T-cell (primary cell): ENCODE measurements around the gene CDK6. TPM values are rescaled to one million over a fixed set of nuclear protein-coding genes. Genes with fewer than 3 reads are reported as not detected.

Experiments
- ATAC-seq, 4 experiments: fragments of 200-7000 bp in 3 of 4; fragments of 150-1000 bp in 1 of 4; cut with Tn5 transposase; replicated peaks in 1 of 4; 1 replicate in 3 of 4; 2 replicates in 1 of 4; pipeline ENCODE4 v1.10.0; 2021; ENCODE audit warnings: moderate library complexity in 3 of 4, mild to moderate bottlenecking in 2 of 4, moderate number of reproducible peaks in 1 of 4
- CTCF ChIA-PET, 2 donors: fragments of 300-600 bp; sonication (Branson Sonifier 250); formaldehyde crosslinking; loops; one replicate each; lab custom pipeline; 2022; ENCODE audit warnings: antibody characterized with exemption in 2 of 2; lab: Charles Lee
- POLR2A ChIA-PET, 2 donors: fragments of 300-600 bp; sonication (Branson Sonifier 250); formaldehyde crosslinking; loops; one replicate each; lab custom pipeline; 2022; ENCODE audit warnings: antibody characterized with exemption in 2 of 2; lab: Charles Lee
- DNase-seq, 35 experiments: peaks; one replicate each; pipeline versions ENCODE4 v3.0.0 to v3.0.0-alpha.2; 2013 to 2023
- H3K27ac ChIP-seq: one replicate; pipeline ENCODE4 v1.5.1; 2013; ENCODE audit warnings: low read length
- H3K27me3 ChIP-seq, 2 experiments: replicated peaks in 1 of 2; 1 replicate in 1 of 2; 2 replicates in 1 of 2; pipeline versions ENCODE4 v1.6.1 to v1.7.0; 2013; ENCODE audit warnings: low read length in 1 of 2, mixed read lengths in 1 of 2; ENCODE audit not compliant: control insufficient read depth in 2 of 2, insufficient read depth in 2 of 2; ENCODE audit errors: extremely low read depth in 1 of 2
- H3K36me3 ChIP-seq, 2 donors: 1 replicate in 1 of 2; 2 replicates in 1 of 2; pipeline versions ENCODE4 v1.6.1 to v1.7.0; 2013; ENCODE audit warnings: low read length in 1 of 2; ENCODE audit not compliant: control insufficient read depth in 2 of 2, insufficient read depth in 1 of 2; ENCODE audit errors: extremely low read depth in 1 of 2
- H3K4me1 ChIP-seq, 2 experiments: 1 replicate in 1 of 2; 2 replicates in 1 of 2; pipeline versions ENCODE4 v1.6.1 to v1.7.0; 2013; ENCODE audit warnings: low read length in 2 of 2, mixed read lengths in 1 of 2; ENCODE audit not compliant: insufficient read depth in 2 of 2, control insufficient read depth in 1 of 2; ENCODE audit errors: extremely low read depth in 1 of 2
- H3K4me3 ChIP-seq, 2 donors: 1 replicate in 1 of 2; 2 replicates in 1 of 2; pipeline versions ENCODE4 v1.5.1 to v1.7.0; 2013; ENCODE audit warnings: mild to moderate bottlenecking in 2 of 2, low read length in 1 of 2, moderate library complexity in 1 of 2; ENCODE audit not compliant: control insufficient read depth in 1 of 2; ENCODE audit errors: extremely low read depth in 1 of 2
- H3K9me3 ChIP-seq: 2 replicates; pipeline ENCODE4 v1.7.0; 2013
- H3K27ac Mint-ChIP-seq, 2 donors: one replicate each; pipeline ENCODE4 v1.8.0; 2020 to 2021; ENCODE audit warnings: mild to moderate bottlenecking in 2 of 2, mixed read lengths in 2 of 2
- H3K27me3 Mint-ChIP-seq, 2 donors: one replicate each; pipeline ENCODE4 v1.8.0; 2021 to 2022; ENCODE audit warnings: mixed read lengths in 2 of 2
- H3K36me3 Mint-ChIP-seq: one replicate; pipeline ENCODE4 v1.8.0; 2021; ENCODE audit warnings: mixed read lengths
- H3K4me1 Mint-ChIP-seq, 3 donors: one replicate each; pipeline ENCODE4 v1.8.0; 2020 to 2022; ENCODE audit warnings: mixed read lengths in 3 of 3, mild to moderate bottlenecking in 1 of 3
- H3K4me3 Mint-ChIP-seq, 3 donors: one replicate each; pipeline ENCODE4 v1.8.0; 2020 to 2022; ENCODE audit warnings: mild to moderate bottlenecking in 3 of 3, mixed read lengths in 3 of 3, moderate library complexity in 3 of 3
- H3K9me3 Mint-ChIP-seq, 3 donors: one replicate each; pipeline ENCODE4 v1.8.0; 2020 to 2022; ENCODE audit warnings: mixed read lengths in 3 of 3
- WGBS: methylation state at CpG from one replicate; pipeline ENCODE4 v1.1.5; 2013; ENCODE audit warnings: missing lambda C conversion rate; ENCODE audit not compliant: insufficient coverage; 5-methylcytosine and 5-hydroxymethylcytosine counted together
- total RNA-seq, 35 experiments: library from RNA in 6 of 35; stranded (reverse) in 6 of 35; fragments of 120-200 nt in 1 of 35; gene quantifications; one replicate each; pipeline versions ENCODE4 v1.2.1 to v1.2.4 and lab custom pipeline; 2013 to 2026

Gene CDK6
- total RNA-seq, 5 donors from 2014 or later (not counting 1 experiment from before 2014, with no cell fraction given), result 29.8 to 107 (median 43.9) TPM

DNA sequence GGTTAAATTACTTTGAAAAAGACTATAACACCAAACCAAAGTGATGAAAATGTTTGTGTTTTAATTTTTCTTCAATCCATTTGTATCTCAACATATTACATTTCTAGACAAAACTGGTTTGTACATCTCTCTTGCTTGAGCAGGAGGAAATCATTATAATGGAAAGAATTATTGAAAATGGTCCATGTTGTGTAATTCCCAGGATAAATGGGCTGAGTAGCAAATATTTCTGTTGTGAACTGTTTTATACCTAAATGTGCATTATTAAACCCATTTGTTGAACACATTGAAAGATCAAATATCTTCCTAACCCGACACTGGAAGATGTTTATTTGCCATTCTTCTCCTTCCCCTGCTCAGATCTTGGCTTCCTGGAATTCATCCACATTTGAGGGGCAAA, 14.1 kb upstream of the CDK6 start:
- H3K36me3 ChIP-seq, result no peaks in the 10 kb centered on the region
- ChIA-PET POLR2A (no interaction called here), CTCF (no interaction called here)
- no peak overlapping the region for H3K4me3 Mint-ChIP-seq
- no peak overlapping the region for H3K27ac Mint-ChIP-seq
- peaks cover 6% of the 10 kb centered on the region in 2 donors for H3K27me3 Mint-ChIP-seq
- H3K4me1 Mint-ChIP-seq, result peaks cover 4 to 17% (median 6%) of the 10 kb centered on the region in 3 donors
- H3K36me3 Mint-ChIP-seq, result no peaks in the 10 kb centered on the region
- H3K27ac ChIP-seq, result no peak overlapping the region
- no peak overlapping the region for H3K4me3 ChIP-seq
- H3K9me3 ChIP-seq, result no peaks in the 10 kb centered on the region
- no peaks in the 10 kb centered on the region for H3K9me3 Mint-ChIP-seq
- H3K4me1 ChIP-seq, result peaks cover 0 to 5% of the 10 kb centered on the region in 2 experiments
- no peak for ATAC-seq
- WGBS, result no CpG with 5 or more reads among the region's 1 CpG
- no peak for DNase-seq
- no peaks in the 10 kb centered on the region for H3K27me3 ChIP-seq

DNA sequence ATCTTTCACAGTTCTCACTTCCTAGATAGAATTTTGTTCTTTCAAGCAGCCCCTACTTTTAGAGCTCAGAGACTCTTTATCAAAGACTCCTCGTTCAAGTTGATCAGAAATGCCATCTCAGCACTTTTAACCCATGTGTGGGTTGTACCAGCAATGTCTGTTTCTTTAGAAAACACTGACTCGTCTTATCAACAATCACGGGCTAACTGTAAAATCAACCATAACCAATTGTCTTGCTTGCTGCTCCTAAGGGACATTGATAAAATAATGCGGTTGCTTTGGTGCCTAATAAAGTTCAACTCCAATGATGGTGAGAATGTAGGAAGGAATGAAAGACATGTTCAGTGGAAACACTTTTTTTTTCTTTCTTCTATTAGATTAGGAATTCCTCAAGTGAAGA, 12.9 kb upstream of the CDK6 start:
- CTCF ChIA-PET, result interaction anchor here (0.7 to 1.0 kb wide), 2 partner anchors 52 to 127 kb away, joined by 4 to 6 read pairs; no protein-coding TSS in a partner anchor
- POLR2A ChIA-PET, result interaction anchor here in 1 of 2 donors (0.6 kb wide), 1 partner anchor 222 kb away, joined by 3 read pairs; no protein-coding TSS in a partner anchor
- H3K36me3 ChIP-seq, result no peaks in the 10 kb centered on the region
- DNase-seq (no peak), ATAC-seq (no peak)
- WGBS, result no CpG with 5 or more reads among the region's 4 CpGs
- H3K9me3 ChIP-seq, result no peaks in the 10 kb centered on the region
- Mint-ChIP-seq H3K27ac (no peak overlapping the region), H3K4me1 (peaks cover 2 to 8% (median 4%) of the 10 kb centered on the region in 3 donors), H3K36me3 (no peaks in the 10 kb centered on the region), H3K4me3 (peak overlapping the region in 1 of 3 donors; percentile 27), H3K27me3 (peaks cover 3 to 6% of the 10 kb centered on the region in 2 donors), H3K9me3 (no peaks in the 10 kb centered on the region)
- H3K27ac ChIP-seq, result no peak overlapping the region
- H3K27me3 ChIP-seq, result no peaks in the 10 kb centered on the region
- H3K4me1 ChIP-seq, result no peaks in the 10 kb centered on the region
- H3K4me3 ChIP-seq, result no peak overlapping the region

DNA sequence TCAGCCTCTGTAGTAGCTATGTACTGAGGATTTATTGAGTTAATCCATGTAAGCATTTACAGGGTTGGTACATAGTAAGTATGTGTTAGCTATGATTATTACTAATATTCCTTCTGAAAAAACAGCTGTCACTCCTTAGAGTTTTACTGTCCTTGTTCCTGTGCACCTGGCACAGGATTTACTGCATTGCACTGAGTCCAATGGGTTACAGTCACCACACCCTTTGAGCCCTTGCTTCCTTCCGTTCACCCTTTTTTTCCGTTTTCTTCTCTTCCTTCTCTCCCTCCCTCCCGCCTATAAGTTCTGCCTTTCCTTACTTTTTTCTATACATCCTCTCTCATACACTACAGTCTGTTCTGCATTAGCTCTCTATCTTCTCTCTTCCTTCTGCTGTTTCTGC, 12.5 kb upstream of the CDK6 start:
- ATAC-seq, result no peak
- ChIA-PET POLR2A (interaction anchor here in 1 of 2 donors (0.8 kb wide), 1 partner anchor 12 kb away, joined by 7 read pairs; the partner anchor contains the start of gene CDK6), CTCF (interaction anchor here (0.6 to 1.0 kb wide), 3 partner anchors 52 to 269 kb away, joined by 4 to 6 read pairs (median 5); no protein-coding TSS in a partner anchor)
- no peak for DNase-seq
- Mint-ChIP-seq H3K27ac (no peak overlapping the region), H3K4me1 (peaks cover 2 to 7% (median 4%) of the 10 kb centered on the region in 3 donors), H3K9me3 (no peaks in the 10 kb centered on the region), H3K36me3 (no peaks in the 10 kb centered on the region), H3K27me3 (peaks cover 3 to 6% of the 10 kb centered on the region in 2 donors), H3K4me3 (peak overlapping the region in 1 of 3 donors; percentile 27)
- 62% methylated on average over 3 of the region's 3 CpGs for WGBS
- no peaks in the 10 kb centered on the region for H3K9me3 ChIP-seq
- H3K27me3 ChIP-seq, result no peaks in the 10 kb centered on the region
- H3K36me3 ChIP-seq, result no peaks in the 10 kb centered on the region
- H3K27ac ChIP-seq, result no peak overlapping the region
- H3K4me3 ChIP-seq, result no peak overlapping the region
- H3K4me1 ChIP-seq, result no peaks in the 10 kb centered on the region

DNA sequence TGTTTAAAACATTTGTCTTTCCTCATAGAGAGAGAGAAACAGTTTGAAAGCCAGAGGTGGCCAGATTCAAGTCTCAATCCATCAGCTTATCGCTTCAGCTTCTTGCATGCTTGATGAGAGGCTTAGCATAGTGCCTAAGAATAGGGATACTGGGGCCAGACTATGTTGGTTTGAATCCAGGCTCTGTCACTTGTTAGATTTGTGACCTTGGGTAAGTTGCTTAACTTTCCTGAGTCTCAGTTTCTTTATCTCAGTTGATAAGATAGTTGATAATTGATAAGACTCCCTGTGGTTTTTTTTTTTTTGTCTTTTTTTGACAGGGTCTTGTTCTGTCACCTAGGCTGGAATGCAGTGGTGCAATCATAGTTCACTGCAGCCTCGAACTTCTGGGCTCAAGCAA, 12.1 kb upstream of the CDK6 start:
- no peaks in the 10 kb centered on the region for H3K9me3 Mint-ChIP-seq
- ATAC-seq (no peak), DNase-seq (no peak)
- no peak overlapping the region for H3K4me3 Mint-ChIP-seq
- Histone ChIP-seq H3K27me3 (no peaks in the 10 kb centered on the region), H3K9me3 (no peaks in the 10 kb centered on the region), H3K27ac (no peak overlapping the region), H3K36me3 (no peaks in the 10 kb centered on the region), H3K4me1 (no peaks in the 10 kb centered on the region), H3K4me3 (no peak overlapping the region)
- H3K4me1 Mint-ChIP-seq, result peaks cover 2 to 7% (median 4%) of the 10 kb centered on the region in 3 donors
- no peaks in the 10 kb centered on the region for H3K36me3 Mint-ChIP-seq
- CTCF ChIA-PET, result interaction anchor here (0.6 to 1.0 kb wide), 3 partner anchors 51 to 269 kb away, joined by 4 to 6 read pairs (median 5); no protein-coding TSS in a partner anchor
- peaks cover 3 to 6% of the 10 kb centered on the region in 2 donors for H3K27me3 Mint-ChIP-seq
- 100% methylated on average over 1 of the region's 2 CpGs for WGBS
- POLR2A ChIA-PET, result interaction anchor here in 1 of 2 donors (0.8 kb wide), 1 partner anchor 12 kb away, joined by 7 read pairs; the partner anchor contains the start of gene CDK6
- no peak overlapping the region for H3K27ac Mint-ChIP-seq

DNA sequence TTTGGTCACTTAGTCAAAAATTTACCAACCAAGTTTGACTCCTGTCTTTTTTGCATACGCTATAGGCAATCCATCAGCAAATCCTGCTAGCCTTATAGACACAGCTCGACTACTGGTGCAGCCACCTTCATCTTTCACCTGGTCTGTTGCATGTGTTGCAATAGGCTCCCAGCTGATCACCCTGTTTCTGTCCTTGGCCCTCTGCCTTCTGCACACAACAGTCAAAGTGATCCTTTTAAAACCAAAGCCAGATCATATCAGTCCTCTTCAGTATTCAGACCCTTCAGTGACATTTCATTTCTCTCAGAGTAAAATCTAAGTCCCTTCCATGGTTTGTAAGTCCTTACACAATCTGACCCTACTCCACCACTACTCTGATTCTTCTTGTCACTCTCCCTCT, 10.9 kb upstream of the CDK6 start:
- ATAC-seq (no peak), DNase-seq (no peak)
- H3K4me3 ChIP-seq, result no peak overlapping the region
- ChIA-PET CTCF (no interaction called here), POLR2A (no interaction called here)
- H3K27me3 Mint-ChIP-seq, result peaks cover 3 to 6% of the 10 kb centered on the region in 2 donors
- WGBS, result 75% methylated on average over 2 of the region's 2 CpGs
- no peaks in the 10 kb centered on the region for H3K27me3 ChIP-seq
- H3K9me3 Mint-ChIP-seq, result no peaks in the 10 kb centered on the region
- no peak overlapping the region for H3K4me3 Mint-ChIP-seq
- H3K9me3 ChIP-seq, result no peaks in the 10 kb centered on the region
- H3K4me1 Mint-ChIP-seq, result peaks cover 2 to 7% (median 4%) of the 10 kb centered on the region in 3 donors
- no peak overlapping the region for H3K27ac Mint-ChIP-seq
- no peak overlapping the region for H3K27ac ChIP-seq
- no peaks in the 10 kb centered on the region for H3K4me1 ChIP-seq
- no peaks in the 10 kb centered on the region for H3K36me3 ChIP-seq
- H3K36me3 Mint-ChIP-seq, result no peaks in the 10 kb centered on the region

DNA sequence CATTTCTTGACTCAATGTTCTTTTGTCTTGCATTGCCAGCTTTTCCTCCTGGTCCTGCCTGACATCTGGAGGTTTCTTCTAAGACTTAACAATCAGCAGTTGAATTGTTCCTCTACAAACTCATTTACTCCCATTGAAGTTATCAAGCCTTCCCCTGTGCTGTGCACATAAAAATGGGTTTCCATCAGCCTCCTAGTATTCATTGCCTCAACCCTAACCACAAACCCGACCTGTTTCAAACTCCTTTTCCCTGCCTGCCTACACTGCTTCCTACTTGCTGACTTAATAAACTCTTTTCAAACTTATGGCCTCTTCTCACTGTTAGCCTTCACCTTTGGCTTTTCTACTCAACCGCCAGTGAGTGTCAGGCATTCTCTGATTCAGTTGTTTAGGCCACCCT, 9.4 kb upstream of the CDK6 start:
- Histone ChIP-seq H3K4me1 (no peaks in the 10 kb centered on the region), H3K36me3 (no peaks in the 10 kb centered on the region), H3K9me3 (no peaks in the 10 kb centered on the region), H3K4me3 (no peak overlapping the region), H3K27me3 (no peaks in the 10 kb centered on the region), H3K27ac (no peak overlapping the region)
- Mint-ChIP-seq H3K4me3 (no peak overlapping the region), H3K27me3 (peaks cover 6% of the 10 kb centered on the region in 2 donors), H3K36me3 (no peaks in the 10 kb centered on the region), H3K27ac (no peak overlapping the region), H3K4me1 (peaks cover 2 to 7% (median 4%) of the 10 kb centered on the region in 3 donors), H3K9me3 (no peaks in the 10 kb centered on the region)
- POLR2A ChIA-PET, result no interaction called here
- CTCF ChIA-PET, result no interaction called here
- WGBS, result 45% methylated on average over 2 of the region's 2 CpGs
- DNase-seq (no peak), ATAC-seq (no peak)
